HCT116 (cell line): ENCODE data around the gene CLEC4G.

Experiments
- ATF3 ChIP-seq: IDR thresholded peaks from 2 replicates; pipeline ENCODE4 v1.6.1; 2012
- CEBPB ChIP-seq: IDR thresholded peaks from 2 replicates; pipeline ENCODE4 v1.6.1; 2012; ENCODE audit warnings: low read depth
- CTCF ChIP-seq, 3 experiments: fragments of 200-600 bp in 1 of 3; sonication (generic) in 1 of 3; IDR thresholded peaks in 2 of 3; conservative IDR thresholded peaks in 1 of 3; 2 replicates each; pipeline ENCODE4 v1.5.1; 2012 to 2017; ENCODE audit warnings: low read depth in 2 of 3, low read length in 2 of 3, antibody characterized with exemption in 1 of 3, borderline replicate concordance in 1 of 3, control low read depth in 1 of 3, mild to moderate bottlenecking in 1 of 3, mixed read lengths in 1 of 3, mixed run types in 1 of 3, moderate library complexity in 1 of 3; ENCODE audit not compliant: insufficient read depth in 1 of 3
- POLR2AphosphoS5 ChIP-seq: IDR thresholded peaks from 2 replicates; pipeline ENCODE4 v1.6.1; 2011; ENCODE audit warnings: mild to moderate bottlenecking, low read depth, low read length, moderate library complexity
- SIN3A ChIP-seq: IDR thresholded peaks from 2 replicates; pipeline ENCODE4 v1.6.1; 2012; ENCODE audit warnings: low read depth
- SRF ChIP-seq: IDR thresholded peaks from 2 replicates; pipeline ENCODE4 v1.6.1; 2012; ENCODE audit warnings: low read depth

GRCh38 chr19:7739801-7740681, 8.1 kb upstream of the CLEC4G start:
- TF ChIP-seq CTCF (IDR thresholded peaks at IDR 0.05 in 2 of 3, conservative IDR thresholded peaks at IDR 0.05 in 1 of 3; ENCODE audit: borderline replicate concordance in 1 of 3, insufficient read depth in 1 of 3, low read depth in 2 of 3, low read length in 2 of 3) (no peak), POLR2AphosphoS5 (no peak), SRF (no peak), SIN3A (no peak), ATF3 (no peak), CEBPB (no peak)
